Stimulated activated CD4-positive, alpha-beta T cell treated with anti-CD3 and anti-CD28 coated beads, Interleukin-1b, Interleukin-23, amount 100 ng/mL, for 4 hours (primary cell): ENCODE results near the gene RRP15.

Source experiments
- DNase-seq, 2 donors: peaks; one replicate each; pipeline ENCODE4 v3.0.0-alpha.2; 2020; ENCODE audit warnings: low read depth in 2 of 2

RRP15 gene

DNA sequence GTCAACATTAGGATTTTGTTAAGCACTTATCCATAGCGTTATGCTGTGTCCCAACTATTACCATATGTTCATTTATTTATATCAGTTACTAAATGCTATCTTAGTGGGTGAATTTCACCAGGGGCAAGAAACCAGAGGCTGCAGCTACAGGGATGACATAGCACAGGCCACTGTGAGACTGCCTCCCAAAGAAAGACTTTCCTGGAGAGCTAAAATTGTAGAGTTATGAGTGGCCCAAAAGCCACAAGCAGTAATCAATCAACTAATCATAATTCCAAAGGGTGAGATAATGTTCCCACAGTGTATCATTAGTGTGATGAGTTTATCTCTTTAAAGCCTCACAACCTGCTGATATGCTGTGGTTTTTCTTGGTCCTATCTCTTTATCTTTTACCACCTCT is 56.2 kb downstream of the RRP15 start:
- no peak for DNase-seq

DNA sequence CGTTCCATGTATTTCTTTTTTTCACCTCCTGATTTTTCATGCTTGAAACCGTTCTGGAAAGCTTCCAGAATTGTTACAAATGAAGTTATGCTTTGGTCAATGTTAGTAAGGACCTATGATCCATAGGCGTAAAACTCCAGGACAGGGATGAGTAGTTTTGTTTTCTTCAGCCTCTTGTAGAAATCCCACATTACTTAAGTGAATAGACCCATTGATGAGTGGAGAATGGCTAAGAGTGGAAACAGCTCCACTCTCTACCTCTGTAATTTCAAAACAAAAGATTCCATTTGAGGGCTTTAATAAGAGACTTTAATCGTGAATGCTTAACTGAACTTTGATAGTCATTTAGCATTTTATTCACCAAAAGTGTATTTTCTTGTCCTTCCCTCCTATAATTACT is 57.0 kb downstream of the RRP15 start:
- no peak for DNase-seq

DNA sequence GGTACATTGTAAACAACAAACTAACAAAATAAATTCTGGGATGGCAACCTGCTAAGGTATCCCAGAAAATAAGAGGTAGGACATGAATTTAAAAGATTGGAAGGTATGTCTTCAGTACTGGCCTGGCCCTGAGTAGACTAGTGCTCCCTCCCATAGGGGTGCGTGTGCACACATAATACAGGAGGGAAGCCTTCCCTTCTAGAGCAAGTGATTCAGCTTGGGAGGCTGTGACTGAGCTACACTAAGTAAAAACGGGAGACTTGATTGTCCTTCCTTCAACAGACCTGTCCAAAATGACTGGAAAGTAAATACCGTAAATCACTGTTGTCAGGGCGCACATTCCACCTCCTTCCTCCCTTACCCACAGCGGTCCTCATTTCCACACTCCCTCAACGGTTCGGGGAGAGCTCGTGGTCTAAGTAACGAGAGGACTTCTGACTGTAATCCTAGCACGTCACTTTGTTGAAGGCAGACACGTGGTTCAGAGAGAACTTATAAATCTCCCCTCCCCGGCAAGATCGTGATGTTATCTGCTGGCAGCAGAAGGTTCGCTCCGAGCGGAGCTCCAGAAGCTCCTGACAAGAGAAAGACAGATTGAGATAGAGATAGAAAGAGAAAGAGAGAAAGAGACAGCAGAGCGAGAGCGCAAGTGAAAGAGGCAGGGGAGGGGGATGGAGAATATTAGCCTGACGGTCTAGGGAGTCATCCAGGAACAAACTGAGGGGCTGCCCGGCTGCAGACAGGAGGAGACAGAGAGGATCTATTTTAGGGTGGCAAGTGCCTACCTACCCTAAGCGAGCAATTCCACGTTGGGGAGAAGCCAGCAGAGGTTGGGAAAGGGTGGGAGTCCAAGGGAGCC is 60.0 kb downstream of the RRP15 start, which contains the start of gene TGFB2:
Gene TGFB2 (plus strand): TSS at position 523 of the 859 bp plus-strand sequence. CDS start 1,366 bp downstream, outside the sequence.
- DNase-seq: no peak

DNA sequence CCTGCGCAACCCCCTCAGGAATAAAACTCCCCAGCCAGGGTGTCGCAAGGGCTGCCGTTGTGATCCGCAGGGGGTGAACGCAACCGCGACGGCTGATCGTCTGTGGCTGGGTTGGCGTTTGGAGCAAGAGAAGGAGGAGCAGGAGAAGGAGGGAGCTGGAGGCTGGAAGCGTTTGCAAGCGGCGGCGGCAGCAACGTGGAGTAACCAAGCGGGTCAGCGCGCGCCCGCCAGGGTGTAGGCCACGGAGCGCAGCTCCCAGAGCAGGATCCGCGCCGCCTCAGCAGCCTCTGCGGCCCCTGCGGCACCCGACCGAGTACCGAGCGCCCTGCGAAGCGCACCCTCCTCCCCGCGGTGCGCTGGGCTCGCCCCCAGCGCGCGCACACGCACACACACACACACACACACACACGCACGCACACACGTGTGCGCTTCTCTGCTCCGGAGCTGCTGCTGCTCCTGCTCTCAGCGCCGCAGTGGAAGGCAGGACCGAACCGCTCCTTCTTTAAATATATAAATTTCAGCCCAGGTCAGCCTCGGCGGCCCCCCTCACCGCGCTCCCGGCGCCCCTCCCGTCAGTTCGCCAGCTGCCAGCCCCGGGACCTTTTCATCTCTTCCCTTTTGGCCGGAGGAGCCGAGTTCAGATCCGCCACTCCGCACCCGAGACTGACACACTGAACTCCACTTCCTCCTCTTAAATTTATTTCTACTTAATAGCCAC is 60.7 kb downstream of the RRP15 start:
- DNase-seq: no peak

DNA sequence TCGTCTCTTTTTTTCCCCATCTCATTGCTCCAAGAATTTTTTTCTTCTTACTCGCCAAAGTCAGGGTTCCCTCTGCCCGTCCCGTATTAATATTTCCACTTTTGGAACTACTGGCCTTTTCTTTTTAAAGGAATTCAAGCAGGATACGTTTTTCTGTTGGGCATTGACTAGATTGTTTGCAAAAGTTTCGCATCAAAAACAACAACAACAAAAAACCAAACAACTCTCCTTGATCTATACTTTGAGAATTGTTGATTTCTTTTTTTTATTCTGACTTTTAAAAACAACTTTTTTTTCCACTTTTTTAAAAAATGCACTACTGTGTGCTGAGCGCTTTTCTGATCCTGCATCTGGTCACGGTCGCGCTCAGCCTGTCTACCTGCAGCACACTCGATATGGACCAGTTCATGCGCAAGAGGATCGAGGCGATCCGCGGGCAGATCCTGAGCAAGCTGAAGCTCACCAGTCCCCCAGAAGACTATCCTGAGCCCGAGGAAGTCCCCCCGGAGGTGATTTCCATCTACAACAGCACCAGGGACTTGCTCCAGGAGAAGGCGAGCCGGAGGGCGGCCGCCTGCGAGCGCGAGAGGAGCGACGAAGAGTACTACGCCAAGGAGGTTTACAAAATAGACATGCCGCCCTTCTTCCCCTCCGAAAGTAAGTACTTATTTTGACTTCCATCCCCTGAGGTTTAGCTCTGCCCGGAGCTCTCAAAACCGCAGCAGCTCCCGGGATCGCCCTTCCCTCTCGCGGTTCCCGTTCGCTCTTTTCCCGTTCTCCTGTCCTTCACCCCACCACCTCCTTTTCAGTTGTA is 61.5 kb downstream of the RRP15 start:
- no peak for DNase-seq

DNA sequence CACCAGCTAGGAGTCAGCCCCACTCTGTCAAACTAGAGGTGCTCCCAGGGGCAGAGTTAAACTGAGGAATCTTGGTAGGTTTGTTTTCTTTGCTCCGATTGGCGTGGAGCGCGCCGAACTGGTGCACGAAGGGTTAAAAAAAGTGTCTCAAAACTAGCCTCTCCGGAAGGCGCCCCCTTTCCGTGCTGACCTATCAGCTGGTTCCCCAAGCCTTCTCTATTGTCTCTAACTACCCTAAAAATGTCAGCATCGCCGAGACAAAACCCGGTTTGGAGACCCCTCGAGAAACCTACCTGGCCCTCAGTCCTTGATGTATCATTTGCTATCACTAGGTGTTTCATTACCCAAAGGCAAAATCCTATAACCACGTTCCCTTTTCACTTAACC is 62.2 kb downstream of the RRP15 start:
- no peak for DNase-seq

DNA sequence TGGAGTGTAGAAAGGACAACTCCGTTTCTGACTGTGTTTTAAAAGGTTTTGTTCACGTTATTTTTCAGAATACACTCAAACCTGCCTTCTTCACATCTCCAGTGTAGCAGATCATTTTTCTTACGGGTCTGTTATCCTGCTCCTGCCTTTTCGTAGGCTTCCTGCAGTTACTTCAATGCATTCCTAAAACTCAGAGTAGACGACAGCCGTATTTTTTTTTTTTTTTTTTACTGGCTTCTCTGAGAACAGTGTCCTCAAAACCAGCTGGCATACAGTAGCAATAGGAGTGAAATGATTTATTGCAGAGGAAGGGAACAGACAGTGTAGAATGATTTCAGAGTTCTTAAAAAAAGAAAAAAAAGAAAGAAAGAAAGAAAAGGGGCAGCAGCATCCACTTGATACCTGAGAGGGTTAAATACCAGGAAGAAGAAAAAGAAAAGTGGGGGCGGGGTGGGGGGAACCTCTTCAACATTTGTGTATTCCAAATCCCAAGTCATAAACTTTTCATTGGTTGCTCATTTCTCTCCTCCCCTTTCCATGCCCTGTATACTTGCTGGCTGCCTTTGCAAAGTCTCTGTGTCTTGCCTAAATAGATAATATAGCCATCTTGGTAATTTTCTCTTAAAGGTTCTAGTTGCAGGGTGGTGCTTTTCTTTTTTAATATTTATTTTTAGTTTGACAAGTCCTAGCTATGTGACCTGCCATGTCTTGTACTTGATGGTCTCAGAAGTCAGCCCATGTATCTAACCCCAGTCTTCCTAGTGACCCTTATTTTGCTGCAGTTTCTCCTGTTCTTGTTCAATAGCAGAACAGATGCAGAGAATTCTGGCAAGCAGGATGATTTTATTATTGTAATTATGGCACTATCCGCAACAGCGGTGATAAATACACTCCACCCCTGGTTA is 62.9 kb downstream of the RRP15 start:
- no peak for DNase-seq

DNA sequence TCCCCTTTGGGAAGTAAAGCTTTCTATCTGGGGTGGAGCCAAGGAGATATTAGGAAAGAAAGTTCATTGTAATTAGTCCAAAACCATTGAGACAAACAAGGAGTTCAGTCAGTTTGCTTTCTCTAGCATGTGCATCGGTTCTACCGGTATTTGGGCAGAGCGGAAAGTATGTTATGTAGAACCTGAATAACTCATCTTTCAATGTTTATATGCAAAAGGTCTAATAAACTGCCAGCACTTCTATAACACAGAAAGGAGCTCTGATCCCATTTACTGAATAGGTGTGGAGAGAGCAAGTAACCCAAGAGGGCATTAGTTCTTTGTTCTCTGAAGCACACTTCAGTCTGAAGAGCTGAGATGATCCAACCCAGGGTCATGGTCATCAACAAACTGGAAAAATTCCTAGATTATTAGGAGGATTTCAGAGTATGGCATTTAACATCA is 63.6 kb downstream of the RRP15 start:
- DNase-seq: no peak

DNA sequence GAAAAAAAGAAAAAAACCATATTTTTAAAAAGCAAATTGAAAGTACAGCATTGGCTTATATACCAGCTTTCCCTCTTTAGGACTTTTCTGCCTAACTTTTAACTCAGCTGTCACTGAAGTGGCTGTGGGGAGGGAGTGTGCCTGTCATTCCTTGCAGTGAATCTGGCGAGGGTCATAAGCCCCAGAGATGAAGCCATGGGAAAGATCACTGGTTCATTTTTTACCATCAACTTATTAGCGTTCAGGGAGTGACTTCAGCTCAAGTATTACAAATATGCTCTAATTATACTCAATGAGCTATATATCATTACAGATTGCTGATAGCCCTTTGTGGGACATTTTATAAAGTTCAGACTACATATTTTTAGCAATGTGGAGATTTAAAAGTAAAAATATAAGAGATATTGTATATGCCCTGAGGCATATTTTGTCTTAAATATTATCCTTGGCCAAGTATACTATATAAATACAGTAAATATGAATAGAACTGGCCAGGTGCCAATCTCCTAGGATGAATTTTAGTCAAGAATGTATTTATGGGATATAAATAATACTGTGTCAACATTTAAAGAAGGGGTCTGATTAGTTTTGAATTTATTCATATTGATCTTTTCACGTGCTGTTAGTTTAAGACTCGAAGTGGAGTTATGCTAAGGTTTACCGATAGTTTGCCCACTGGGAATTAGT is 64.4 kb downstream of the RRP15 start:
- DNase-seq: no peak

DNA sequence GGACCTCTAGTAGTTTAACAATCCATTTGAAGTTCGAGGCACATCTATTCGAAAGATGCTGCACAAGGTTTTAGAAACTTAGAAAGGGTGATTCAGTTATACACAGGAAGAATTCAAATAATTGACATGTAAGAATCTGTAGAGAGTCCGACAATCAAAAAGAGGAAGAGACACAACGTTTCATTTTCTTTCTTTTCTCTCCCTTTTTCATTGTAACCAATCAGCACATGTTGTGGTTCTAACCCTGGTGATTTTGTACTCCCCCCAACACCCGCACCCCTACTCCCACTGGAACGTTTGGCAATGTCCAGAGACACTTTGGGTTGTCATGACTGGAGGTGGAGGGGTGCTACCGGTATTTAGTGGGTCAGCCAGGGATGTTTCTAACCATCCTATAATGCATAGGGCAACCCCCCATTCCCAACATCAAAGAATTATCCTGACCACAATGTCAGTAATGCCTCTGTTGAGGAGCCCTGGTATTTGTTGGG is 65.0 kb downstream of the RRP15 start:
- DNase-seq: no peak

DNA sequence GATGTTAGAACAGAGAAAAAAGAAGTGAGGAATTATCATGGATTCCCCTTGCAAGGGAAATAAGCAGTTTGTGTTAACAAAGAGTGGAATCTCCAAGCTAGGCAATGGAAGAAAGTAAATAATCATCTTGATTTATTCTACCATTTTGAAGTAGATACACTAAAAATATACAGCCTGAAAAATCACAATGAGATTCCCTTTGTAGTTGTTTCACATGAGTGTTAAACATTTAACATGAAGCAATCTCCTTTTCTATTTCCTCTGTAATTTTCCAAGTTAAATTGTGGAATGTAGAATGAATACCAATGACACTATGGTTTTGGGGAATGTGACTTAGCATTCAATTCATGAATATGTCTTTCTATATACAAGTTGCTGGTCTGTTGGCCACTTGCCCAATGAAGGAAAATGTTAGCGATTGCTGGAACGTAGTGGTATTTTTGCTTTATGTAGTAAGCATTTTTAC is 65.7 kb downstream of the RRP15 start:
- DNase-seq: no peak

DNA sequence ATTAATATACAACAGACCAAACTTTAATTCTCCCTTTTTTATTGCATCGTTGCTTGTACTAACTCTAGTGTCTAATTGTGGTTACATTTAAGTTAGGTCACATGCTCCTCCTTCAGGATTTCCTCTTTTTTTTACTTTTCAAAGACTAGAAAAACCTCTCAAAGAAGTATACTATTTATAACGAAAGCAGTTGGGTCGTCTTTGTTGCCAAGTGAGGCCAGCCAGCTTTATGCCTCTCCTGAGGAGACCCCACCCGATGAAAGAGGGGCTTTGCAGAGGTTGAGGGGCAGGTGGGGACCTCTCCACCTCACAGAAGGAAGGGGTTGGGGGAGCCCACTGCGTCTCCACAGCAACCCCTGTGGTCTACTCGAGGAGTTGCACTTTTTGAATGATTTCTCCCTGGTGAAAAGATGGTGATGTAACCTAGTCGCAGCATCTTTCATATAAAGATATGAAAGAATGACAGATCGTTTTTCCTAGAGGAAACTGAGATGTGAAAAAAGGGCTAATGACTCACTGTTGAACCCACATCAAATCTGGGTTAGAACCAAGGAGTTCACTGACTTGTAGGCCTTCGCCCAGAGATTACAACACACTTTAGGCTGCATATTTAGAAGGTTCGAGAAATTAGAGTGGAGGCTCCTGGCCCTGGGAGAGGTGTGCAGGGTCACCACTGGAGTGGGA is 66.4 kb downstream of the RRP15 start:
- DNase-seq: no peak

DNA sequence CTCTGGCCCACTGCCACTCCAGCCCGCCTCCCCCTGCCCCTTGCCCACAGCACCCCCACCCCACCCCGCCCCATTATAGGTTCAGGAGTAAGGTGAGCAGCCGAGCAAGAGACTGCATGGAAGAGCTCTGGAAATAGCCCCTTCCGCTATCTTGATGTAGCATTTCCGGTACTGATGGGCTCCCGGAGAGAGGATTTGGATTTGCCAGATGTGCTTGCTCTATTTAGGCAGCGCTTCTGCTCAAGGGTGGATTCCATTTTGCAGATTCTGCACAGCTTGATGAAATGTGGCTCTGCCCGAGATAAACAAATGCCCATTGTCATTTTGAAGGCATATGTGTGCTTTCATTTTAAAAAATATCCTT is 67.0 kb downstream of the RRP15 start:
- no peak for DNase-seq

DNA sequence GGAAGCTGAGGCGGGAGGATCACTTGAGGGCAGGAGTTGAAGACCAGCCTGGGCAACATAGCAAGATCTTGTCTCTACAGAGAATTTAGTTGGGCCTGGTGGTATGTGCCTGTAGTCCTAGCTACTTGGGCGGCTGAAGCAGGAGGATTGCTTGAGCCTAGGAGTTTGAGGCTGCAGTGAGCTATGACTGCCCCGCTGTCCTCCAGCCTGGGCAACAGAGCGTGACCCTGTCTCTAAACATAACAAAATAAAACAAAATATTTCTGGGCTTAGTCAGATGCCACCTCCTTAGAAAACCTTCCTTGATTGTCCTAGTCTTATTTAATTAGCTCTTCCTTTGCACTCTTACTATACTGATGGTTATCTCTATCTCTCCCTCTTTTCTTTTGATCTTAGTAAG is 68.6 kb downstream of the RRP15 start:
- DNase-seq: no peak

DNA sequence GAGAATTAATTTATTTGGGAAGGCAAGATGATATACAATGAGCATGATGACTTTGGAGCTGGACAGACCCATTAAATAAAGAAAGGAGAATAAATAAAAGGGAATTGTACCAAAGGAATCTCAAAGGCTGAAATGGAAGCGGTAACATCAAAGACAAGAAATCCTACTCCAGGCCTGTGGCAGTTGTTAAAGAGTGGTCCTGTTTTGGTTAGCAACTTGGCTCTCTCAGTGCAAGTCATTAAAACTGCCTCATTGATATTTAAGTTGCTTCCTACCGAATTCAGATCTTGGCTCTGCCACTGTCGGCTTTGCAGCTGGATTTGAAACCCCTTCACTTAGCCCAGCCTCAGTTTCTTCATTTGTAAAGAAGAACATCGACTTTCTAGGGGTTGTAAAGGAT is 70.2 kb downstream of the RRP15 start:
- no peak for DNase-seq

DNA sequence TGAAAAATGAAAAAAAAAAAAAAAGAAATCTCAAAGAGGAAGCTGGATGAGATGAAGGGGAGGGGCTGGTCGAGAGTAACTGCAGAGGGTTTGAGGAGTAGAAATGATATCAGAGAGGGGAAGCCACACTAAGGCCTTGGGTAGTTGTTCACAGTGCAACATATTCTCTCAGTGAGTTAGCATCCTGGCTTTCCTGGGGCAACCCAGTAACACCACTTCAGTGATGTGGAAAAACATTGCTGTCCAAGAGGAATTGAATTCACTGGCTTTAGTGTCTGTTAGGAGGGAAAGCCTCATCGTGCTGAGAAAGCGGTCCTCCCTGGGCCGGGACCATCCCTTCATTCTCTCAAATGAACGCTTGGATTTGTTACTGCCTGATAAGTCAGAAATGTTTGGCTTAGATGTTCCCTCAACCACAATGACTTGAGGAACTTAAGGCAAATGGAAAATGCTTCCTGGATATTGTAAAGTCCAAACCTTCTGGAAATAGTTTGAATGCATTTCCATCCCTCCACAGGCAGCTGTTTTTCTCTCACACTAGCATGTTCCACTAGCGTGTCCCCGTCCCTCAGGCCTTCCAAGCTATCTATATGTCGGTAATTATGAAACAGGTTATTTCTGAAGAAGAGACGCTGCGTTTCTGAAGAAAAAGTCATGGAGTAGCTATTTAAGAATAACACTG is 72.3 kb downstream of the RRP15 start:
- DNase-seq: no peak

DNA sequence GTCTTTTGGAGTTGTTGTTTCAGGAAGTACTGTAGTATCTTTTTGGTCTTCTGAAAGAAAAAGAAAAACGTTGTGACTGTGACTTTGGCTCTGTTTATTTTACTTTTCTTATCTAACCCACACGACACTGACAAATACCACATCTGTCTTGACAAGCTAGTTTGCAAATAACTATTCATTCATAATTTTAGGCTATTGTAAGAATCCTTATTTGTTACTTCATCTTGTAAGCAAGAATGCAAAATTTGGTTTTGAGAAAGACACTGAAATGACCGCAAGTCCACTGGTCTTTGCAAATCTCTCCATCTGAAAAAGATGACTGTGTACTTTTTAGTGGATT is 72.8 kb downstream of the RRP15 start:
- DNase-seq: no peak

DNA sequence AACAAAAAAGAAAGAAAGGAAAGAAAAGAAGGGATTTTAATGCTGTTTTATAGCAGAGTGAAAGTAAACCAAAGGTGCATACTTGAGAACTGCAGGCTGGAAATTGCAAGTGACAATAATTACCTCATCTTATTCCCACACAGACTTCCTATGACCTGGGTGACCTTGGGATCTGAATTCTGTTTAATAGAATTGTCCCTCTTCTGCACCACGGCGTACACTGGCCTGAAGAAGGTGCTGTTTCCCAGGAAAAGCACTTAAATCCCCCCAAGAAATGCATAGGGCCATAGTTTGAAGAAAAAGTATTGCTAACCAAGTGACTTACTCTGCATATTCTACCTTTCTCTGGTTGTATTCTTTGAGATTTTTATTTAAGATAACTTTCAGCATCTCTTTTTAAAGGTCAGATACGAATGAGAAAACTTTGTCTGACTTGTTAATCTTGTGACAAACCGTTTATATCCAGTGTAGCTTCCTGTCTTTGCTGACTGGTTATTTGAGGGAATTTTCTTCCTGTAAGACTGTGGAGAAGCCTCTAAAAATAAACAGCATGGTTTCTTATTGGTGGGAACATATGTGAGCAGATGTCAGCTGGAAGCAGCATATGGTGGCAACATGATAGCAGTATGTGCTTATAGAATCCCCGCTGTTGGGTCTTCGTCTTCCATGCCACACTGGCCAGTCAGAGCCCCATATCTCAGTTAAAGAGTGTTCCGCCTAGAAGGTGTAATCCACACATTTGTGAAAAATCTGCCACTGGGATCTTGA is 76.4 kb downstream of the RRP15 start:
- DNase-seq: no peak
